NK-92 (cell line): ENCODE measurements around the gene QRFP.

ENCODE experiments used
- DNase-seq: peaks from one replicate; lab custom pipeline; 2025; ENCODE audit not compliant: unreplicated experiment; lab: John Stamatoyannopoulos, UW

The QRFP gene

DNA sequence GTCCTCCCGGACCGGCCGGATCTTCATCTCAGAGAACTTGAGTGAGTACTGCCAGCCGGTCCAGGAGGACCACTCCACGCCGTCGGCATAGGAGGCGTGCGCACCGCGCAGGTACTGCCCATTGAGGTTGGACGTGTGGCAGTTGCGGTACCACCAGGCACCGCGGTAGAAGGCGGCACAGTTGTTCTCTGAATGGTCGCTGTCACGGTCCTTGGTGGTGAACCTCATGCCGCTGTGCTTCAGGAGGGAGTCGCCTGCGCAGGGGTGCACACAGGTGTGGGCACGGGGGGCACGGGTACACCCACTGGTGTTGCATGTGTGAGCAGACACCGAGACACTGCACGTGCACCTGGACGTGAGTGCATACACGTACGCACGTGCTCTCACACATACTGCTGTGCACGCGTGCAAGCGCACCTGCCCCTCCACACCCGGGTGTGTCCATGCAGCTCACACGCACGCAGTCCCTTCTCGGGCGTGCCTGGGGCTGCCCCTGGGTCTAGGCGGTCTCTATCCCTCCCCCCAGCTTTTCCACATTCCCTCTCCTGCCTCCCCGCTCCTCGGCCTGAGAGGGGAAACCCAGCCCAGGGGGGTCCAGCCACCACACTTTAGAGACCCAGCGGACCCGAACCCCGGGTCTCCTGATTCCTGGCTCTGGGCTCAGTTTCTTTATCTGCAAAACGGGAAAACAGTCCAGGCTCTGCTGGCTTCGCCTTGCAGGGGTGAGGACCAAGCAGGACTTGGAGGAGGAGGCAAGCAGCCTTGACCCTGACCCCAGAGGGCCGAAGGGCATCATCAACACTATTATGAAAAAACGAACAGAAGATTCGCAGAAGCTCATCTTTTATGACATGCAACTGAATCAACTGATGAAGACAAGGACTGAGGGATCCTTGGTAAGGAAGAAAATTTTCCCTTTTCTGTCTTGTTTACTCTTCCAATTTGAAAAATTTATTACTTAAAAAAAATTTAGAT, 7.7 kb upstream of the QRFP start:
- DNase-seq: no peak

DNA sequence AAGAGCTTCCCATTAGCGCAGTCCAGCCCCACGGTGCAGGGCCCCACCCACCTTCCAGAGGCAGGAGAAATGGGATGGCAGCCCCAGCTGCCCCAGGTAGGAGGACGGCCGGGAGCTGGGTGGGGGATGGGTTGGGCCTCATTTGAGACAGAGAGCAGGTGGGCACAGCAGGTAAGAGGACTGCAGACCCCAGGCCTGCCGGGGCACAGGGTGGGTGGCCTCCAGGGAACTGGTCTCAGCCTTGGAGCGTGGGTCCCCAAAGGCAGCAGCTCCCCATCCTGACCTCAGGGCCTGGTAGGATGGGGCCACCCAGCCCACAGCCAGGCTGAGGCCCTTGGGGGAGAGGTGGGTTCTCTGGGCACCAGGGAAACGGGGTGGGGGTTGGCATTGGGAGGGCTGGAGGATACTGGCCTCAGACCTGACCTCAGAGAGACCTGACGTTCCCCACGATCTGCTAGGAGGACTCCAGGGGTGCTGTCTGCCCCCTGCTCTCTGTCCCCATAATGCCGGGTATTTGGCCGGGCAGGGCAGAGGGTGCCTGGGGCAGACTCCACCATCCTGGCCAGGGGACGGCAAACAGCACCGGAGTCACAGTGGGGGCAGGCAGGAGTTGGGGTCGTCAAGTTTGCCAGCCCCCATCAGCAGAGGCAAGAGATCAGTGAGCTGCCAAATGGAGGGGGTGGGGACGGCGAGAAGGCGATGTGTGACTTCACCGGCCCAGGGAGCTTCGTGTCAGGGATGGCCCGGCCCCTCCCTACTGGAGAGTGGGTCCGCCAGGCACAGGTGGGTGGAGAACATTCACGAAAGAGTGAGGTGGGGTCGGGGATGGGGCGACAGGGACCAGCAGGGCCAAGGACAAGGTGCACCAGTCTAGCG, 6.8 kb upstream of the QRFP start:
- DNase-seq: no peak

DNA sequence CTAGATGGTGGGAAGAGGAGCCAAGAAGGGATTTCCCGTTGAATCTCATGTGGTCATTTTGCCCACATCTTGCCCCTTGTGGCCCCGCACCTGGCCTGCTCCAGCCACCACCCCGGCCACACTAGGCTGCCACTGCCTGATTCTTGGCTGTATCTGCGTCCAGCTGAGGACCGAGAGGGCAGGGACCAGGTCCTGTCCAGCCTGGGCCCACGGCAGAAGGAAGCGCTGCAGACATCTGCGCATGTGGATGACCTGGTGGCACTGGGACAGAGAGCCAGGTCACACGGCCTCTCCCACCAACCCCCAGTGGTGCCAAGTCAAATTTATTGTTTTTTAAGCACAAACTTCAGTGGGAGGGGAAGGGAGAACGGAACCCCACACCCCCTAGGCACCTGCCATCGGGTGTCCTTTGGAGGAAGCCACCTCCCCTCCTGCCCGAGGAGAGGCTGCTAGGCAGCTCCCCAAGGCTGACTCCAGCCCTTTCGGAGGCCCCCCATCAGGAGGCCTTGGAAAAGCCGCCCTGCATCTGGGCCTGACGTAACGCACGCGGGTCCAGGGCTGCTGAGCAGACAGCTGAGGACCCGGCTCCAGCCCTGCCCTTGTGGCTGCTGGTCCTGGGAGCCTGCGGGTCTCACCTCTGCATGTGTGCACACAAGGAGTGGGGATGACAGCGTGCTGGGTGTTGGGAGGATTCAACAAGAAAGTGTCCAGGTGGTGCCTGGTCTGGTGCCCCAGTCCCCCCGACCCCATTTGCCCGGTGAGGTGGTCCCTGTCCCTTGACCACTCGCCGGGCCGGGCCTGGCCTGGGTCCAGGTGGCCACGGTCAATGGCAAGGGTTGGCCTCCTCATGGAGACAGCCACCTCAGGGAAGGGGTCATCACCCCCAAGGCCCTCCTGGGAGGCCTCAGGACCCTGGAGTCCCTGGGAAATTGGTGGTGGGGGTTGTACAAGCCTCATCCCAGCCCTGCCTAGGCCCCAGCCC, 5.9 kb upstream of the QRFP start:
- DNase-seq: no peak

DNA sequence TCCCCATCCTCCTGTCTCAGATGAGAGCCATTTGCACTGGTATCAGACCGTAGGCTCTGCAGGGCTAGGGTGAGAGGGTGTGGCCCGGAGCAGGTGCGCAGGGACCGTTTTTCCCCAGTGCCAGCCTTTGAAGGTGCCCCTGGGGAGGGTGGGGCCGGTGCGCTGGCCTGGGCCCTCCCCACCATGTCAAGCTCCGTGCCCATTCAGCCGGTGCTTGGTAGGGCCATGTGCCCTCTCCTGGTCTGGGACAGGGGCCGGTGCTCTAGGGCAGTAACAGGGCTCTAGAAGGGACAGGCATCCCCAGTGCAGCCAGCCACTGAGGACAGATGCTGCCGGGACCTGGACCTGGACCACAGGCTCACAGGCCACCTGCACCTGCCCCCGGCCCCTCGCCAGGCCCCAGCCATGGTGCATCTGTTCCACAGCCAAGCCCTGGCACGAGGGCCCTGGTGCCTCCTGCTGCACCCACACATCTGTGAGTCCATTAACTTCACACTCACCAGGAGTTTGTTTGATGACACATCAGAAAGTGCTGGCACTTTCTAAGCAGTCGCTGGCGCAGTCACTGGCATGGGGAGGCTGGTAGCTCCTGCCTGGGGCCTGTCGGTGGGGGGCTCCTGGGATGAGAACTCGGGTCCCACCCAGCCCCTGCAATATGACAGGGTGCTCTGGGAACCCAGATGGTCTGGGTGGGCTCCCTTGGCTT, 5.0 kb upstream of the QRFP start:
- DNase-seq: no peak

DNA sequence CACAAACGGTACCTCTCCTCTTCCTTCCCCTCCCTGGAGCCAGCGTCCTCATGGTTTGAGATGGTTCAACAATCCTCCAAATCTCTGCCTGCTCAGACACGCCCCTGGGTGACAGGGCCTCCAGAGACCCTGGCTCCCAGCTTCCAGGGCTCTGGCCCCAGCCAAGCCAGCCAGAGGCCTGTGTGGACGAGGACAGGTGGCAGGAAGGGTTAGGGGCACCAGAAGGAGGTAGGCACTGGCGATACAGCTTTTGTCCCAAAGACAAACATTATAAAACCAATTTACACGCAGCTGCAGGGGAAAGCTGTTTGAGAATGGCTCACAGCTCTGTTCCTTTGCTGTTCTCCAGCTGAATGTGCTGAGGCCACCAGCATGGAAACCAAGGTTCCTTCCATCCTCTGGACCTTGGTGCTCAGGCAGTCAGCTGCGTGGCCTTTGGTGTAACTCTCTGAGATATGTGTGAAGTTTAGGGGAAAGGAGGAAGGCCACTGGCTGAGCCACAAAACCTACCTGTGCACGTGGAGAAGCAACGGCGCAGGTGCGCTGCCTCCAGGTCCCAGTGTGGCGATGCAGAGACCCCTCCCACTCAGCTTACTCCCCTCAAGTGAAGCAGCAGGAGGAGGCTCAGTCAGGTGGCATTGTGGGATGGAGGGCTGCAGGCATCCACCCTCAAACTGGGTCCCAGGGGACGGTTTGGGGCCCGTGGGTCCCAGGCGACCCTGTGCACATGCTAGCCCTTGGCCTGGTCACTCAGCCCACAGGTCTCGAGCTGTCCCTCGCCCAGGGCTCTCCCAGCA, 4.3 kb upstream of the QRFP start:
- no peak for DNase-seq

DNA sequence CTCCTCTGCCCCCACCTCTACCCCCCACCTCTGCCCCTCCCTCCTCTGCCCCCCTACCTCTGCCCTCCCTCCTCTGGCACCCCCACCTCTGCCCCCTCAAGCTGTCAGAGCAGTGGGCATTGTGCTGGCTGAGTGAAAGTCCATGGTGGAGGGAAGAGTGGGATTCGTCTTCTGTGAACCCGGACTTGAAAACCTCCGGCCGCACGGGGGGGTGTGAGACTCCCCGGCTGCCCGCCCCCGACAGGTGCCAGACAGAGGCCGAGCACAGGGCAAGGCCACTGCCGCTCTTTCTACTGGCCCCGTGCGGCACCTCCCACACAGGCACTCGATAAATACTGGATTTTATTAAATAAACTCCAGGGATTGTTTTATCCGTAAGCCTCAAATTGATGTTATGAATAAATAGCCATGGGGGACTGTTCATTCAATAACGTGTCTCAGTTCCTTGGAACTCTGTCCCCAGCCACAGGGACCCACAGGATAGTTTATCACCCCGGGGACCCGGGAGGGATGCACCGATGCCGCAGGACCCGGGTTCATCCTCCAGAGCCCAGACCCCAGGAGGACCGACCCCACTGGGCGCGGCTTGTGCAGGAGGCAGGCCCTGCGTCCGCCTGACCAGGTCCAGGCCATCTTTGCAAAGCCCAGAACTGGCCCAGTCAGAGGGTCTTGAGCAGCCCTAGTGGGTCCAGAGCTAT, 2.6 kb upstream of the QRFP start:
- no peak for DNase-seq

DNA sequence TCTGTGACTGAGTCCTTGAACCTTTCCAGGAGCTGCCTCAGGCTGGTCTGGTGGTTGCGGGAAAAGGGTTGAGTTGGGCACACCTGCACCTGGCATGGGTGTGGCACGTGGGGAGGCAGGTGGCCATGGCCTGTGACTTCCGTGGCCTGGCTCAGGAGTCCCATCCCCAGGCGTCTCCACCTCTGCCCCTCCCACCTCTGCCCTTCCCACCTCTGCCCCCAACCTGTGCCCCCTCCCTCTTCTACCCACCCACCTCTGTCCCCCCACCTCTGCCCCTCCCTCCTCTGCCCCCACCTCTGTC, 1.9 kb upstream of the QRFP start:
- no peak for DNase-seq

DNA sequence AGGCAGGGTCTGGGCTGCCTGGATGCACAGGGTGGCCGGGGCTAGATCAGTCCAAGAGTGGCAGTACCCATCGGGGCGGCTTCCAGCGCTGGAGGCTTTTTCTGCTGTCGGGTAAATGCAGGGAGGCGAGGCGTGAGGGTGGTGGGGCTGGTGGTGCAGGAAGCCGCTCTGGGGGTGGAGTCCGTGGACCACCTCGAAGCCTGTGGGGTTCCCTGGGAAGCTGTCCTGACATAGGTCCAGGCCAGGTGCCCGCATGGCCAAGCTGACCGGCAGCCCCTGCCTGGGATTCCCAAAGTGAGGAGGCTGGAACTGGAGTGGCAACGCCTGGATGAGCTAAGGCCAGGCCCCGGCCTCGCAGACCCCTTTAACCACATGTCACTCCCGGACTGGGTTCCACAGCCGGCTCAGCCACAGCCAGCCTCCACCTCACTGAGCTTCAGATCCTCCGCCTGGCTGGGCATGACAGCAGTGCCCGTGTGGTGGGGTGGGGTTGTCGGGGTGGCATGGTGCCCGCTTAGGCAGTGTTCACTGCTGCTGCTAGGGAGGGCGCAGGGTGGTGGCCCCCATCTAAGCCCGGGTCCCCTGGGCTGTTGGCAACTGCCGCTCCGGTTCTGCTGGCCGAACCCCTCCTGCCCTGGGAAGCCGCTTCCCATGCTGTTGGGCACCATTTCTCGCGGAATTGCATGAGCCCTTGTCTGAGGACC, 1.4 kb upstream of the QRFP start:
- DNase-seq: no peak

DNA sequence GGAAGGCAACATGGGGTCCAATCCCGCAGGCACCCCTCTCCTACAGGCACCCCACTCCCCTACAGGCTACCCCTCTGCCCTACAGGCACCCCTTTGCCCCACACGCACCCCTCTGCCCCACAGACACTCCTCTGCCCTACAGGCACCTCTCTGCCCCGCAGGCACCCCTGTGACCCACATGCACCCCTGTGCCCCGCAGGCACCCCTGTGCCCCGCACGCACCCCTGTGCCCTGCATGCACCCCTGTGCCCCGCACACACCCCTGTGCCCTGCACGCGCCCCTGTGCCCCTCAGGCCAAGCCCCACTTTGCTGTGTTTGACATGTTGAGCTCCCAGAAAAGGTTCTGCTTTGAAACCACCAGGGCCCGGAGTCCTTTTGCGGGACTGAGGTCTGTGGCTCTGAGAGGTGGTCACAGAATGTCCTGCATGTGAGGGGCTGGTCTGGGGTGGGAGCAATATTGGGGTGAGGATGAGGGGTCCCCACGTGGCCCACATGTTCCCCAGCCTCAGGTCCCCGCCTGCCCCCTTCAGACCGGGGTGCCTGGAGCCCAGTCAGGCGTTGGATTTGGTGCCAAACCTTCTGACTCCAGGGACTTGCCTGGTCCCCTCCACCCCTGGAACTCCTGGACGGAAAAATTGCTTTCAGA, 616 bp upstream of the QRFP start:
- no peak for DNase-seq

DNA sequence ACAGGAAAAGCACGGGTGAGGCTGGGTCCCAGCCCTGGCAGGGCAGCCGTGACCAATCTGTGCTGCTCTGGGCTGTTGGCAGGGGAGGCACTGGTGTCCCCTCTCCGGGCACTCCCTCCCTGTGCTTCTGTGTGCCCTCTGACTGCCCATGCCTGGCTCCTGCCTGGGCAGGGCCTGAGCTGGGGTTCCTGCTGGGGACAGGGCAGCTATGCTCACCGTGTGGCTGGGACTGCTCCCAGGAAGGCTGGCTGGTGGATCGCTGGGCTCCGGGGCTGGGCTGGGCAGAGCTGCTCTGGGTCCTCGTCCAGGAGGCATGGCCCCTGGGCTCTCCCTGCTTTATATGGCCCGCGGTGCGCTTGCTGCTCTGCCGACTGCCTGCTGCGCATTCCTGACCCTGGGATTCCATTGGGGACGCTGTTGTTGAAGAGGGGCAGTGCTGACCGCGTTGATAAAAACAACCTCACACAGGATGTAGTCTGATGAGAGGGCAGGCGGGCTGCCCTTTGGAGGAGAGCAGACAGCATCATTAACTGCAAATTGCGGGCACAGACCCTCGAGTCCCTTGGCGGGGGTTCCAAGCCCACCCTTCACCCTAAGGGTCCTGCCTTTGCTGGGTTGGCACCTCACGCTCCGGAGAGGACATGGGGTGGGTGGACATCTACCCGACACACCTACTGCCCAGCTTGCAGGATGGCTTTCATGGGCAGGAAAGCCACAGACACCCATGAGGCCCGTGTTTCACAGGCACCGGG, 955 bp downstream of the QRFP start:
- DNase-seq: no peak

DNA sequence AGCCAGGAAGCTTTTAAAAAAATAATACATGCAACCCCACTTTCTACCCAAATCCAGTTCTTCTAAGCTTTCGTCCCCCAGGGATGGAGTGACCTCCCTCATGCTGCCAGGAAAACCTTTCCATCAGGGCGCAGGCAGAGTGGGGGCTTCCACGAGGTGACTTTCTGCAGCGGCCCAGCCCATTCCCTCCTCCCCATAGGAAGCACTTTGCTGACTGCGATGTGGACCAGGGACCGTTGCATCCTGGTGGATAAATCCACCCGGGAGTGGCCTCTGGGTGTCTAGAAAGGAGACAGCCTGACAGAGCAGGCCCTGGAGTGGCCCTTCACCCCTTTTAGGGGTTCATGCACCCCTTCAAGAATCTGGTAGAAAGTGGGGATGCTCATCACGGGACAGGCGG, 1.6 kb downstream of the QRFP start:
- DNase-seq: no peak

DNA sequence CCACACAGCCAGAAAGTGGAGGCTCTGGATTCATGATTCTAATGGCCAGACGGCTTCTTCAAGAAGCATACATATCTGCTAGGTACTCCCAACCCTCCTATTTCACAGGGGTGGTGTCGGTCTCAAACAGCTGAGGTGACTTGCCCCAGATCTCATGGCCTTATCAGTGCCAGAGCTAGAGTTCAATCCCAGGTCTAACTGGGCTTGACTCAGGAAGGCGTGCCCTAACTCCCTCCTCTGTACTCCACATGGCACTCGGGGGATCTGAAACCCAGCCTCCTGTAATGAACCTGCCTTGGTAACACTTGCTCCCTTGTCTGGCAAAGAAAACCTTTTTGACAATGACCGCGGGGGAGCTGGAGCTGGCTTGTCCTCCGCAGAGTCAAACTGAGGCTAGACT, 2.1 kb downstream of the QRFP start:
- no peak for DNase-seq

DNA sequence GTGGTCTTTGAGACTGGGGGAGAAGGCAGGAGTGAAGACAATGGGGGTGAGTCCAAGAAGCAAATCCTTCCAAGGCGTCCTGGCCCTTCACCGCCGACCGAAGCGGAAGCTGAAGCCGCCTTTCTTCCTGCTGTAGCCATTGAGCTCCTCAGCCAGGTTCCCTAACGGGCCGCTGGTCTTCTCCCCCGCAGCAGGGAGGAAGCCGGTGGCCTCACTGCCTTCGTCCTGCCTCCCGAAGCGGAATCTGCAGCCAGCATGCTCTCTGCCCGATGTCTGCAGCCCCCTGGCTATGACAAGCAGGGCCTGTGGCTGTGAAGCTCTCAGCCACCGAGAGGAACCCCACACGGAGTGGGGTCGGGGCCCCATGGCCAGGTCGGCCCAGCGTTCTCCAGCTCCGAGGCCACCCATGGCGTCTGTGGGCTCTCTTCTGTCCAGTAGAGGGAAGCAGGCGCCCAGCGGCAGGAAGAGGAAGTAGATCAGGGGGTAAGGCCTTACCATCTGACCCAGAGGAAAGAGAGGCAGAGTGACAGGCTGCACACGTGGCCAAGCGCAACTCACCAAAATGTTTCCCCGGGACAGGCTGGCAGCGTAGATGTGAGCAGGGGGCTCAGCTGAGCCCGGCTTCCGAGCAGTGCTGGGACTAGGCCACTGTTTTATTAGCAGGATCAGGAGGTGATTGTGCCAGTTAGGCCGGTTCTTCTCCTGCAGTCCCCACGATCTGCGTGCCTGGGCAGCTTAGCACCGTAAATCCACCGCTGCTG, 3.1 kb downstream of the QRFP start:
- DNase-seq: no peak

DNA sequence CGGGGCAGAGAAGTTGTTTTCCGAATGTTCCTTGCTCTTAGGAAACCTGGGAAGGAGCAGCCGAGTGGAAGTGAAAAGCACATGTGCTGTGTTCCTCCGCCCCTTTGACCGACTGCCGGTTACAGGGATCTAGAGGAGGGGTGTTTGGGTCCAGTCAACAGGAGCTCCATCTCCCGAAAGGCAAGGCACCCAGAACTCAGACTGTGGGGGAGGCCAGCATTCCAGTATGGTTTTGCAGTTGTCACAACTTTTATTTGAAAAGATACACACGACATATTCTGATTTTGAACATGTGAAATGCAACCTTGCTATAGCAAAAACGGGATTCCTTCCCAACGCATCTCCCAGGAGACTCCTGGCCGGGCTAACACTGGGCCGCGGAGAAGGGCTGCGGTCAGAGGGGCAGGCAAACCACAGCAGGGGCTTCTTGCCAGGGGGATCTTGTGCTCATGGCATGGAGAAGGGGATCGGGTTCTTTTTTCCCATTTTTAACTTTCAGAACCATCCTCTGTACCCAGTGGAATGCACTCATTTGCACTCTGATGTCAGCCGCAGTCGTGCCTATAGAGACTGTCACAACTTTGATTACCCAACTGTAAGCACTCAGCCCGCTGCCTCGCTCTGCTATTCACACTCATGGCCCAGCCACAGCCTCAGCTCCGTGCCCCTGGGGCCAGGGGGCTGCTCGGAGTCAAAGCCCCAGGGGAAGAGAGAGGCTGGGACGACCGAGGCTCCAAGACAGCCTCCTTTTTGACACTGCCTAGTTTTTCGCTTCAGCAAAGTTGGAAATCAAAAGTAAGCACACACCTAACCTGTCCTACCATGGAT, 3.9 kb downstream of the QRFP start:
- no peak for DNase-seq

DNA sequence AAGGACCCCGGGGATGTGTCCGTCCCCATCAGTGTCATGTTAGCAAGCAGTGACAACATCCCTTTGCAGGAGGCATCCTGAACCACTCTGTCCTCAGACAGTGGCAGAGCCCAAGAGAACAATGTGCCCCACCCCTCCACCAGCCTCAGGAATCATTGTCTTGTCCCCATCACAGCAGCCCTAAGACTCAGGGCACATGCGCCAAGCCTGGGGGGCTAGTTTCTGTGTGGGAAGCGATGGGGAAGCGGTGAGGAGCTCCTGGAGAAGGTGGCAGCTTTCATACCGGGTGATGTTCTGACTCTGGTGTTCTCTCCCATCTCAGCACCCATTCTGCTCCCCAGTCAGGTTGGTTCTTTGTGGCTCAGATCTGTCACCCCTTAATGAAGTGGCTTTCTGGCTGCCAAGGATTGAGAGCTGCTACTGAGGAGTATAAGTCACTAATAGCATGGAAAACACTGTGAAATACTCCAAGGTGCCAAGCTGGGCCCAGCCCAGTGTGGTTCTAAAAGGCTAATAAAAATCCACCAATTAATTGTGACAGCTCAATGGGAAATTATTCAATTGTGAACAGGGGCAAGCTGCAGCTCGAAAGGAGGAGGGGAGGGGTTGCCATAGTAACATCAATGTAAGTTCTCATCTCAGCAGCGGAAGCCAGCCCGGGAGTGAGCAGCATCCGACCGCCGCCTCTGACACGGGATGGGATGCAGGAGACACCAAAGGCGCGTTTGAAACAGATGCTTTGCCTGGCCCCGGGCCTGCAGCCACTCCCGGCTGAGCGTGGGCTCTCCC, 4.7 kb downstream of the QRFP start:
- DNase-seq: no peak
